ENCODE measurements around the gene RCHY1.
"Not testable (repeated sequence)": the region's sequence is repeated elsewhere in the genome, so short reads cannot be mapped to it uniquely, and the experiment has no call there.

RCHY1 gene

GRCh38 chr4:75514949-75515612 lies 878 bp upstream of the RCHY1 start:
- no peak for DNase-seq

- no peak for DNase-seq
These were observed 575 bp downstream of the RCHY1 start for GRCh38 chr4:75513526-75514130.

GRCh38 chr4:75512386-75513211 lies 1.6 kb downstream of the RCHY1 start:
- peak; percentile 17 for DNase-seq

- DNase-seq = no peak
These were observed 2.4 kb downstream of the RCHY1 start for GRCh38 chr4:75511841-75512240.

DNA sequence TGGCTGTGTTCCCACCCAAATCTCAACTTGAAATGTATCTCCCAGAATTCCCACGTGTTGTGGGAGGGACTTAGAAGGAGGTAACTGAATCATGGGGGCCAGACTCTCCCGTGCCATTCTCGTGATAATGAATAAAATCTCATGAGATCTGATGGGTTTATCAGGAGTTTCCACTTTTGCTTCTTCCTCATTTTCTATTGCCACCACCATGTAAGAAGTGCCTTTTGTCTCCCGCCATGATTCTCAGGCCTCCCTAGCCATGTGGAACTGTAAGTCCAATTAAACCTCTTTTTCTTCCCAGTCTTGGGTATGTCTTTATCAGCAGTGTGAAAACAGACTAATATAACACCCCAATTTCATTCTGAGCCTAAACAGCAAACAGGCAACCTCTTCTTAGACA lies 4.6 kb downstream of the RCHY1 start:
- DNase-seq = not testable (repeated sequence)

DNA sequence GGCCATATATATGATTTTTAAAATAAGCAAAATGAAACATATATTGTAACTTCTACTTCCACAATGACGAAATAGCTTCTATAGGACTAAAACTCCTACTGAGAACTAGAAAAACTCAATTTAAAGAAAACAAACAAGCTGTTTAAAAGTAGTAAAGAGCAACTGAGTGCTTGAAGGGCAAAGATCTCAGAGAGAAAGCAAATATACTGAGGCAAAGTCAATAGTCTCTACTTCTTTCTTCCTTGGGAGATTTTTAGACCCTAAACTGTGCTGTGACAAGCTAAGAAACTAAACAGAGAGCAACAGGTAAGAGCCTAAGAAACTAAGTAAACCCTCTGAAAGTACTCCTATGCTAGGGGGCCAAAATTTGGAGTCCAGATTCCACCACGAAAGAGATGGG lies 8.6 kb downstream of the RCHY1 start:
- DNase-seq = no peak

DNA sequence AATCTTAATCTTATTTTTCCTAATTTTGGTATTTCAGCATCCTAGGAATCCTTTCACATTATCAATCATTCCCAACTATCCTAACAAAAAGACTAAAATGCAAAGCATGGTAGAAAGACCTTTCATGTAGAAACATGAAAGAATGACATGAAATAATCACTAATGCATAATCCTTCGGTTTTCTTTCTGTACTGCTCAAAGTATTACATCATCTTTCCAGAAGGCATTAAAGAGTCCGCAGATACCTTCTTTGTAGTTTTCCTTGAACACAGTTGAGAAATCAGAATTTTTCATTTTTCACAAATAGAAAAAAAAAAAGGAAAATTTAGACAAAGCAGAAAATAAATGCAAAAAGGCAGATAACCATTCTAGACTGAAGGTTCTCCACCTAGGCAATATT lies 11.5 kb downstream of the RCHY1 start:
- no peak for DNase-seq

- DNase-seq = no peak
These were observed 14.3 kb downstream of the RCHY1 start for GRCh38 chr4:75499900-75500299.

GRCh38 chr4:75498041-75498440 lies 16.2 kb downstream of the RCHY1 start:
- peak; percentile 28 for DNase-seq

DNA sequence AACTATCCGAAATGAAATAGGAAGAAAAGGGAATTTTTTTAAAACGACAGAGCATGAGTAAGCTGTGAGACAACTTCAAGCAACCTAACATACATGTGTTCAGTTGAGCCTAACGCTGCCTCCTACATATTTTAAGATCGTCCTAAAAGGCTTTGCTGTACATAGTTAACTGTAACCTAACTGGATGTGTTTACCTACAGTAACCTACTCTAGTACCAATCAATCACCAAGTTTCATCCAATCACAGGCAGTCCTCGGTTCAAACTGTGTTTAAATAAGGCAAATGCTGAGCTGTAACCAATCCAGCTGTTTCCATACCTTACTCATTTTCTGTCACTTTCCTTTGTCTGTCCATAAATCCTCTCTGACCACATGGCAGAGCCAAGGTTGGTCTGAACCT lies 17.1 kb downstream of the RCHY1 start:
- DNase-seq = peak; percentile 50

DNA sequence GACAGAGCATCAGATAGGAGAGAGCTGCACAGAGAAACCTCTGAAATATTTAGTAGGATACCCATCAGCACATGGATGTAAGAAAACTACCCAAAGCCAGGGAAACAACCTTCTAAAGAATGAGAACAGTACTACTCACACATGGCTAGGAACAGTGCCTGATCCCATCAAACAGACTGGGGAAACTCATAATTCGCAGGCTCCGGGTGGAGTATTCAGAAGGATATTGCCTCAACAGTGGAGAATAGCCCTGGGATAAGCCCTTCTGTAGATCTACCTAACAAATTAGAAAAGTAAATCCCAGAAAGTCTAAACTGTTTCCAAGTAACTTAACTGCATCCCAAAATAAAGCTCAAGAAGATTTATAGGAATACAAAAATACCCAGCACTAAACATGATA lies 17.8 kb downstream of the RCHY1 start:
- DNase-seq = no peak

- no peak for DNase-seq
These were observed 18.7 kb downstream of the RCHY1 start for GRCh38 chr4:75495476-75495875.

GRCh38 chr4:75494563-75494962 lies 19.6 kb downstream of the RCHY1 start:
- DNase-seq = peak; percentile 18

DNA sequence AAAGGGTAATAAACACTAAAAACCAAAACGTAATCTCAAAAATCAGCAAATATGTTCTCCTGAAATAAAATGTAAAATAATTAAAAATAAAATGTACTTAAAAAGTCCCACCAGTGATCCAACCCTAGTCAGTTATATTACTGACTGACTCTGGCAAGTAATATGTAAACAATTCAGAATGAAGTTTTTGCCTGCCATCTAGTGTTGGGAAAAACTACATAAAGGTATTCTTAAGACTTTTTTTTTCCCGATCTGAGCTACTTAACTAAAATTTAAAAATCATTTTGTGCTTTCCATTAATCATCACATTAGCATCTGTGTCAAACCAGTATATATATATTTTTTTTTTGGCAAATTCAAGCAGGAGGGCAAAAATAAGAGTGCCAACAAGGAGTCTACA lies 24.0 kb downstream of the RCHY1 start:
- no peak for DNase-seq

DNA sequence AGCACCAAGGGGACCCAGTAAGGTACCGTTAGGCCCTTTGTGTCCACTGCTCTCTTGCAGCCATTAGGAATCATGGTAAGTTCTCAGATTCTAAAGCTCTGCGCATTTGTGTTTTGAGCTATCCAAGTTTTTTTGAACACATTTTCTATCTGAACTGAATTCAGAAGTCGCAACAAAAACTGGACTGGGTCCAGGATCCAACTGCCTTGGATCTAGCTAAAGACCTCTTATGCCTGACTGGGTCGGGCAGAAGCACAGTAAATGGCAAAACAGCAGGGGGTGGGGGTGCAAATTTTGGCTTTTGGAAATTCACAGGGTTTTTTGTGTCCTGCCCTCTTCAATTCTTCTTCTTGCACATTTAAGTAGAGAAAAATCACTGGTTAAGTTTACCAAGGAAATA lies 30.0 kb downstream of the RCHY1 start:
- DNase-seq = no peak

DNA sequence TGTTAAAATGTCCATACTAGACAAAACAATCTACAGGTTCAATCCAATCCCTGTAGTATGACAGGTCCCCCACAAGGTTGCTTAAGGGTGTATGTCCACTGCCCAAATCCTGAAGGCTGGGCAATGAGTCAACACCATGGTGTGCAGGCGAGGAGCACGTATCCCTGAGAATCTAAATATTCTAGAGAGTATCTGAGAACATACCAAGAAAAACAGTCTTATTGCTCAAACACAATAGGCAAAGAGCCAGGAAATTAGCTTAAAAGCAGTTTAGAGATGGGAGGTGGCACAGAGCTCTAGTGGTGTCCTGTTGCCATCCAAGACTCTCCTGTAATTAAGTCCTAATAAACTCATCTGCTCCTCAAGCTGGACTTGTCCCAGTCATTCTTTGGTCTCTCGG lies 37.0 kb downstream of the RCHY1 start:
- no peak for DNase-seq

DNA sequence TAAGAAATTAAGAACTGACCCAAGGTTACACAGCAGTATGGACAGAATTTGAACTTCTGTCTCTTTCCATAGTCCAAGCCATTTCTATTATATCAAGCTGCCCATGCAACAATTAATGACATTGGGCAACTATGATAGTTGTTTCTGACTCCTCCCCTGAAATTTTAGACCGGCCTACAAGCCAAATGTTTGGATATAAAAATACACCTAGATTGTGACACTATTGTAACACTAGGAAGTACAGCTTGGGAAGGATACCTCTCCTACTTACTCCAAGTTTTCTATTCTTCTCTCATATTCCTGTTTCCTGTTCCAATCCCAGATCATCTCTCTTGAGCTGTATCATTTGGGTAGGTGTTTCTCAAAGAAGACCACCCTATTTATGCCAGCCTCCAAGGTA lies 43.5 kb downstream of the RCHY1 start:
- no peak for DNase-seq

DNA sequence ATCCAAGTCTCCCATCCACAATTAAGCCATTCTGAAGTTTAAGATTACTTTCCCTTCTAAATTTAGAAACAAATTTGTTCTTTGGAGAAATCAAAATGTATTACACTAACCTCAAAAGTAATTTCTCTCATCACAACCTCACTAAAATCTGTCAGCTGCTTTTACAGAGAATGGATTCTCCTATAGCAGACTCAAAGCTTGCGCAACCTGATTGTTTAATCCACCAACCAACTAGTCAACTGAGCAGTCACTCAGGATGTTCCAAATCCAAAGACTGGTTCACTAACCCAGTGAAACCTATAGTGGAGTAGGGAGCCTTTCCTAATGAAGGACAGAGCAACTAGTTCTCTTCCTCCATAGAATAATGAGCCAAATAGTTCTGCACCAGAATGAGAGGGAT lies 44.3 kb downstream of the RCHY1 start:
- no peak for DNase-seq

DNA sequence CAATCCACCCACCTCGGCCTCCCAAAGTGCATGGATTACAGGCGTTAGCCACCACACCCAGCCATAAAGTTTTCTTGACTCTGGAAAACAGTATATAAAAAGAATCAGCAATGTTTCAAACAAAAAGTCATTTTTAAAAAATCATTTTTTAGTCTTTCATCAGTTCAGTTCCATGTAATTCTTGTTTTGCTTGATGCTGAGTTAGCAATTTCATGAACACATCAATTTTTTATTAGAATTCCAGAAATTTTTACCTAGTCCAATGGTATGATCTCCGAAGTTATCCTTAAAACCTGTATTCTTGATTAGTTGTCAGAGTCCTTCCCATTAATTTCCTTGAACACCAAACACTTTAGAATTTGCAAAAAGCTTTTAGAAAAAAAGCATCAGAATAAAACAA lies 56.8 kb downstream of the RCHY1 start:
- DNase-seq = no peak

DNA sequence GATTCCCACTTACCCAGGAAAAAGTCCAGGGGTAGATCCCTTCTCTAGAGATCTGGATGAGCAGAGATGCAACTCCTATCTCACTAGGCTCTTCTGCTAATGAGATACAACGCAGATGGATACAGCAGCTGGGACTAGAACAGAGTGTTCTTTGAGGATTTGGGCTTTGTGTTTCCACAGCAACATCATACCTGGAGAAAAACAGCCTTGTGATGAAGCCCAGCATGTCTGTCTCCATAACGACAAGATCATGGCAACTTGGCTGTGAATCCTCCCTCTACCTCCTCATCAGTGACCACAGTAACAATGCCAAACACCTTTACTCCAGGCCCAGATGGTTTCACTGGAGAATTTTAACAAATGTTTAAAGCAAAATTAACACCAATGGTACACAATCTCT lies 80.1 kb downstream of the RCHY1 start:
- no peak for DNase-seq

- DNase-seq = no peak
These were observed 81.5 kb downstream of the RCHY1 start for GRCh38 chr4:75432683-75433082.

- DNase-seq = no peak
These were observed 85.0 kb downstream of the RCHY1 start for GRCh38 chr4:75429208-75429607.

All from fibroblast of skin of abdomen (primary cell).